Chondrocyte (in vitro differentiated cells): ENCODE results near the gene RAB8B. TPM values are rescaled to one million over a fixed set of nuclear protein-coding genes. Genes with fewer than 3 reads are reported as not detected.

Source experiments
- DNase-seq: peaks from one replicate; pipeline ENCODE4 v3.0.0; 2021; ENCODE audit warnings: mixed read lengths, low spot score
- H3K27ac Mint-ChIP-seq: one replicate; pipeline ENCODE4 v1.8.0; 2021; ENCODE audit warnings: mild to moderate bottlenecking, moderate library complexity, mixed read lengths; ENCODE audit not compliant: unreplicated experiment
- H3K27me3 Mint-ChIP-seq: 2 replicates; pipeline ENCODE4 v1.8.0; 2021; ENCODE audit warnings: low read depth, mixed read lengths
- H3K36me3 Mint-ChIP-seq: 2 replicates; pipeline ENCODE4 v1.8.0; 2021; ENCODE audit warnings: low read depth, mixed read lengths
- H3K4me1 Mint-ChIP-seq: 2 replicates; pipeline ENCODE4 v1.8.0; 2021; ENCODE audit warnings: low read depth, mild to moderate bottlenecking, mixed read lengths
- H3K4me3 Mint-ChIP-seq: one replicate; pipeline ENCODE4 v1.8.0; 2021; ENCODE audit warnings: mild to moderate bottlenecking, moderate library complexity, mixed read lengths; ENCODE audit not compliant: unreplicated experiment
- H3K9me3 Mint-ChIP-seq: 2 replicates; pipeline ENCODE4 v1.8.0; 2021; ENCODE audit warnings: low read depth, mixed read lengths
- total RNA-seq: library from RNA; stranded (reverse); gene quantifications from 3 replicates; pipeline ENCODE4 v1.2.1, GENCODE V29; 2021
- TF ChIP-seq, protein P1 (sequence below): fragments of 200-600 bp; sonication (generic); IDR thresholded peaks from 2 replicates; pipeline ENCODE4 v1.5.0; 2021; ENCODE audit warnings: antibody characterized with exemption, mild to moderate bottlenecking, moderate library complexity

RAB8B gene
- total RNA-seq, 1 donor from 2014 or later: 34.8 TPM

DNA sequence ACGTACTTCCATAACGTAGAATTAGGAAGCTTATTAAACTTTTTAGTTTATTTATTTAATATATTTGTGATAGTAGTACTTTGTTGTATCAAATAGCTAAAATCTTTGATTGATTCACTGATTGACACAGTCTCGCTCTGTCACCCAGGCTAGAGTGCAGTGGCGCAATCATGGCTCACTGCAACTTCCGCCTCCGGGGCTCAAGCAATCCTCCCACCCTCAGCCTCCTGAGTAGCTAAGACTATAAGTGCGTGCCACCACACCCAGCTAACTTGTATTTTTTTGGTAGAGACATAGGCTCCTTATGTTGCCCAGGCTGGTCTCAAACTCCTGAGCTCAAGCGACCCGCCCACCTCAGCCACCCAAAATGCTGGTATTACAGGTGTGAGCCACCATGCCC lies 93.7 kb downstream of the RAB8B start:
- H3K36me3 Mint-ChIP-seq: peaks cover 11% of the 10 kb centered on the region
- no peaks in the 10 kb centered on the region for H3K9me3 Mint-ChIP-seq
- peaks cover 22% of the 10 kb centered on the region for H3K4me1 Mint-ChIP-seq
- no peaks in the 10 kb centered on the region for H3K27me3 Mint-ChIP-seq
- H3K27ac Mint-ChIP-seq: no peak overlapping the region
- no peak for DNase-seq
- no peak overlapping the region for H3K4me3 Mint-ChIP-seq
- TF ChIP-seq, protein P1, sequence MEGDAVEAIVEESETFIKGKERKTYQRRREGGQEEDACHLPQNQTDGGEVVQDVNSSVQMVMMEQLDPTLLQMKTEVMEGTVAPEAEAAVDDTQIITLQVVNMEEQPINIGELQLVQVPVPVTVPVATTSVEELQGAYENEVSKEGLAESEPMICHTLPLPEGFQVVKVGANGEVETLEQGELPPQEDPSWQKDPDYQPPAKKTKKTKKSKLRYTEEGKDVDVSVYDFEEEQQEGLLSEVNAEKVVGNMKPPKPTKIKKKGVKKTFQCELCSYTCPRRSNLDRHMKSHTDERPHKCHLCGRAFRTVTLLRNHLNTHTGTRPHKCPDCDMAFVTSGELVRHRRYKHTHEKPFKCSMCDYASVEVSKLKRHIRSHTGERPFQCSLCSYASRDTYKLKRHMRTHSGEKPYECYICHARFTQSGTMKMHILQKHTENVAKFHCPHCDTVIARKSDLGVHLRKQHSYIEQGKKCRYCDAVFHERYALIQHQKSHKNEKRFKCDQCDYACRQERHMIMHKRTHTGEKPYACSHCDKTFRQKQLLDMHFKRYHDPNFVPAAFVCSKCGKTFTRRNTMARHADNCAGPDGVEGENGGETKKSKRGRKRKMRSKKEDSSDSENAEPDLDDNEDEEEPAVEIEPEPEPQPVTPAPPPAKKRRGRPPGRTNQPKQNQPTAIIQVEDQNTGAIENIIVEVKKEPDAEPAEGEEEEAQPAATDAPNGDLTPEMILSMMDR: no peak

DNA sequence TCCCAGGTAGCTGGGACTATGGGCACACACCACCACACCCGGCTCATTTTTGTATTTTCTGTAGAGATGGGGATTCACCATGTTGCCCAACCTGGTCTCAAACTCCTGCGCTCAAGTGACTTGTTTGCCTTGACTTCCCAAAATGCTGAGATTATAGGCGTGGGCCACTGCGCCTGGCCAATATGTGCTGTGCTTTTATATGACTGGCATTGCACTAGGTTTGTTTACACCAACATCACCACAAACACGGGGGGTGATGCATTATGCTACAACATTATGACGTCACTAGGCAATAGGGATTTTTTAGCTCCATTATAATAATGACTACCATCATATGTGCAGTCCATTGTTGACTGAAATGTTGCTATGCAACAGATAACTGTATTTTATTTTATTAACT lies 94.9 kb downstream of the RAB8B start:
- Mint-ChIP-seq H3K4me1 (peaks cover 17% of the 10 kb centered on the region), H3K4me3 (no peak overlapping the region), H3K27ac (no peak overlapping the region), H3K36me3 (peaks cover 11% of the 10 kb centered on the region), H3K27me3 (no peaks in the 10 kb centered on the region), H3K9me3 (no peaks in the 10 kb centered on the region)
- TF ChIP-seq, protein P1: no peak
- no peak for DNase-seq

DNA sequence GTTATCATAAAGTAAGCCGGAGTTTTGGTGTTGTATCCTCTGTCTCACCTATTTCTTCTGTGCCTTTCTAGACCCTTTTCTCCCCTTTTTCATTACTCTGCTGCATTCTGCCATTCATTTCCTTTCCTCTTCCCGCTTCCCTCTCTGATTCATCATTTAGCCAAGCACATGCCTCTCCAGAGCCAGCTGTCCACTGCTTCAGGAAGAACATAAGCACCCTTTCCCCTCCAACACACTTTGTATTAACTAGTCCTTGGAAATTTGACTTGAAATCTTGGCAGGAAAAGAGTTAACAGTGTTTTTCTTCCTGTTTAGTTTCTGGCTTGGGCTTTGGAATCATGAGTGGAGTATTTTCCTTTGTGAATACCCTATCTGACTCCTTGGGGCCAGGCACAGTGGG lies 97.7 kb downstream of the RAB8B start:
- Mint-ChIP-seq H3K27ac (peak overlapping the region; percentile 13), H3K4me1 (peaks cover 36% of the 10 kb centered on the region), H3K27me3 (no peaks in the 10 kb centered on the region), H3K9me3 (peaks cover 2% of the 10 kb centered on the region), H3K4me3 (no peak overlapping the region), H3K36me3 (peaks cover 10% of the 10 kb centered on the region)
- DNase-seq: no peak
- TF ChIP-seq, protein P1: no peak

DNA sequence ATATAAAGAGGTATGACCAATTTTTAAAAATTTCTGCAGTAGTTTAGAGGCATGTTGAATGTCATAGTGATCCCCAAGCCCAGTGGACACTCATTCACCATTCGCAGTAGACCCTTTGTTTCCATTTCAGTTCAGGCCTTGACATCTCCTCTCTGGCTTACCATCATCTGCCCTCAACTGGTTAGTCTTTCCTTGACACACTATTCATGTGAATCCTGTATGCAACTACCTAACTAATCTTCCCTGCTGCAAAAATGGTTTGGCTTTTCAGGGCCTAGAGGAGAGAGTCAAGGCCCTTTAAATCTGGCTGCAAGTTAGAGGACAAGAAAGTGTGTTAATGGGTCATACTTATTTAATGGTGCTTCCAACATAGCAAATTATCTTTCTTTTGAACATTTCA lies 98.9 kb downstream of the RAB8B start:
- TF ChIP-seq, protein P1: no peak
- Mint-ChIP-seq H3K27ac (peak overlapping the region; percentile 24), H3K27me3 (no peaks in the 10 kb centered on the region)

DNA sequence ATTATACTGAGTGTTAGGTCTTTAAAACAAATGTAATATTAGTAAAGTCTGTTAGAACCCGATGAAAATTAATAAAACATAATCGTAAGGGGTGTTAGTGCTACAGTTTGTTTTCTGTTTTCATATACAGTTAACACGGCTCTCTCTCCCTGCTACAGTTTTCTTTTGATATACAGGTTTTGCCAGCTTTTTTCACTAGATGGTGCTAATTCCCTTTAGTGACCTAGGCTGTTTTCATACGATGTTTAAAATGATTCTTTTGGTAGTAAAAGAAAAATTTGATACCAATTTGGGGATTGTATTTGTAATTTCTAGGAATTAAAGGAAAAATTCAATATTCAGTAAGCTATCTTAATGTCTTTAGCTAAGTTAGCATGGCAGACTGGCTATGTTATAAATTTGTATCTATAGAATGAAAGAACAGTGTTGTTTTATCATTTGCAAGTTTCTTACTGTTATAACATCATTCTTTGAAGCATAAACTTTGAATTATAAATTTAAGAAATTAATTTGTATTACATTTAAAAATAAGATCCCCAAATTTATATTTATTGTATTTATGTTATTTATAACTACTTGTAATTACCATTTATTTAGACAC lies 99.5 kb downstream of the RAB8B start:
- TF ChIP-seq, protein P1: peak; percentile 93
- Mint-ChIP-seq H3K9me3 (peaks cover 2% of the 10 kb centered on the region), H3K27ac (peak overlapping the region; percentile 24), H3K27me3 (no peaks in the 10 kb centered on the region), H3K4me1 (peaks cover 44% of the 10 kb centered on the region), H3K36me3 (peaks cover 7% of the 10 kb centered on the region), H3K4me3 (no peak overlapping the region)
- DNase-seq: no peak

More for the DNA sequence above, 98.9 kb downstream of the RAB8B start:
- Mint-ChIP-seq H3K4me1 (peaks cover 44% of the 10 kb centered on the region), H3K9me3 (peaks cover 2% of the 10 kb centered on the region), H3K4me3 (no peak overlapping the region), H3K36me3 (peaks cover 11% of the 10 kb centered on the region)
- DNase-seq: no peak
